Endothelial cell of umbilical vein (primary cell): ENCODE results near the gene CBFA2T3.

Experiments used
- CTCF ChIP-seq, 2 donors: IDR thresholded peaks; 1 replicate in 1 of 2; 2 replicates in 1 of 2; pipeline ENCODE4 v1.5.1; 2011; ENCODE audit warnings: low read length in 2 of 2, mild to moderate bottlenecking in 2 of 2, moderate library complexity in 2 of 2, control low read depth in 1 of 2, inconsistent platforms in 1 of 2, low read depth in 1 of 2; ENCODE audit not compliant: insufficient read depth in 1 of 2; ENCODE audit errors: extremely low read depth in 1 of 2
- EZH2 ChIP-seq: IDR thresholded peaks from 2 replicates; pipeline ENCODE4 v1.6.1; 2012; ENCODE audit warnings: borderline replicate concordance, low read depth, mild to moderate bottlenecking, moderate library complexity, low read length, inconsistent platforms; ENCODE audit not compliant: severe bottlenecking
- POLR2AphosphoS5 ChIP-seq: IDR thresholded peaks from 2 replicates; pipeline ENCODE4 v1.6.1; 2012; ENCODE audit warnings: low read depth, mild to moderate bottlenecking, control low read depth, low read length, moderate library complexity; ENCODE audit not compliant: insufficient read depth

- no peak for TF ChIP-seq CTCF (IDR thresholded peaks at IDR 0.05; ENCODE audit: extremely low read depth in 1 of 2, insufficient read depth in 1 of 2, low read depth in 1 of 2, low read length in 2 of 2)
- TF ChIP-seq POLR2AphosphoS5 = no peak
- no peak for TF ChIP-seq EZH2
Observed at GRCh38 chr16:88827727-88828126, 149.3 kb downstream of the CBFA2T3 start.
